ENCODE results near the gene PRKN. TPM values are rescaled to one million over a fixed set of nuclear protein-coding genes. Genes with fewer than 3 reads are reported as not detected.

Gene PRKN
- total RNA-seq, 1 experiment from 2014 or later = 0.46 TPM

GRCh38 chr6:161674930-161675682 lies 1052.5 kb downstream of the PRKN start:
- ATAC-seq = no peak
- ChIA-PET CTCF (no interaction called here), POLR2A (no interaction called here)
- in situ Hi-C loops (cut with HindIII; ENCODE audit: low pct_unique_long_range_greater_than_20kb, low sequenced_read_pairs) (no loop called here), intact Hi-C loops (cut with micrococcal nuclease; ENCODE audit: unreplicated experiment) (no loop called here)
- Histone ChIP-seq H3K4me1 (ENCODE audit: control insufficient read depth, insufficient read depth, low read length) (no peaks in the 10 kb centered on the region), H3K4me3 (ENCODE audit: low read depth in 2 of 2, low read length in 2 of 2) (no peak overlapping the region), H3K9me3 (ENCODE audit: control insufficient read depth, insufficient read depth, low read depth, low read length) (no peaks in the 10 kb centered on the region), H3K27me3 (ENCODE audit: control insufficient read depth, insufficient read depth, low read length) (no peaks in the 10 kb centered on the region), H3K36me3 (ENCODE audit: control insufficient read depth, insufficient read depth, low read length) (no peaks in the 10 kb centered on the region), H3K27ac (ENCODE audit: low read length) (no peak overlapping the region)
- no peak for DNase-seq (ENCODE audit: low read depth, low spot score)
- BruUV-seq (replicated peaks) = no TSS peak
- TF ChIP-seq TCF7L2 (IDR thresholded peaks at IDR 0.05; ENCODE audit: low read depth, low read length) = no peak

- no peak for ATAC-seq
- in situ Hi-C loops (cut with HindIII; ENCODE audit: low pct_unique_long_range_greater_than_20kb, low sequenced_read_pairs) (no loop called here), intact Hi-C loops (cut with micrococcal nuclease; ENCODE audit: unreplicated experiment) (no loop called here)
- Histone ChIP-seq H3K4me3 (ENCODE audit: low read depth in 2 of 2, low read length in 2 of 2) (no peak overlapping the region), H3K4me1 (ENCODE audit: control insufficient read depth, insufficient read depth, low read length) (no peaks in the 10 kb centered on the region), H3K9me3 (ENCODE audit: control insufficient read depth, insufficient read depth, low read depth, low read length) (no peaks in the 10 kb centered on the region), H3K27me3 (ENCODE audit: control insufficient read depth, insufficient read depth, low read length) (no peaks in the 10 kb centered on the region), H3K36me3 (ENCODE audit: control insufficient read depth, insufficient read depth, low read length) (no peaks in the 10 kb centered on the region), H3K27ac (ENCODE audit: low read length) (no peak overlapping the region)
- DNase-seq (ENCODE audit: low read depth, low spot score) = no peak
- POLR2A ChIA-PET = no interaction called here
- BruUV-seq (replicated peaks) = no TSS peak
- CTCF ChIA-PET = no interaction called here
- TF ChIP-seq POLR2AphosphoS5 (IDR thresholded peaks at IDR 0.05; ENCODE audit: low read depth, low read length) = no peak
- no peak for TF ChIP-seq TCF7L2 (IDR thresholded peaks at IDR 0.05; ENCODE audit: low read depth, low read length)
- TF ChIP-seq SIN3A (IDR thresholded peaks at IDR 0.05; ENCODE audit: borderline replicate concordance, insufficient read depth, low read depth, low read length) = no peak
Measured at GRCh38 chr6:161673026-161673425, 1054.5 kb downstream of the PRKN start.

GRCh38 chr6:161671117-161671516 lies 1056.4 kb downstream of the PRKN start:
- TF ChIP-seq TCF7L2 (IDR thresholded peaks at IDR 0.05; ENCODE audit: low read depth, low read length) (no peak), POLR2AphosphoS5 (IDR thresholded peaks at IDR 0.05; ENCODE audit: low read depth, low read length) (no peak), SIN3A (IDR thresholded peaks at IDR 0.05; ENCODE audit: borderline replicate concordance, insufficient read depth, low read depth, low read length) (no peak), CTCF (IDR thresholded peaks at IDR 0.05) (no peak), REST (IDR thresholded peaks at IDR 0.05; ENCODE audit: insufficient read depth in 1 of 2, low read depth in 2 of 2, low read length in 1 of 2) (no peak)
- in situ Hi-C loops (cut with HindIII; ENCODE audit: low pct_unique_long_range_greater_than_20kb, low sequenced_read_pairs) (no loop called here), intact Hi-C loops (cut with micrococcal nuclease; ENCODE audit: unreplicated experiment) (no loop called here)
- no peaks in the 10 kb centered on the region for H3K27me3 ChIP-seq (ENCODE audit: control insufficient read depth, insufficient read depth, low read length)
- H3K4me3 ChIP-seq (ENCODE audit: low read depth in 2 of 2, low read length in 2 of 2) = no peak overlapping the region
- DNase-seq (ENCODE audit: low read depth, low spot score) (no peak), ATAC-seq (no peak)
- H3K27ac ChIP-seq (ENCODE audit: low read length) = no peak overlapping the region
- no peaks in the 10 kb centered on the region for H3K4me1 ChIP-seq (ENCODE audit: control insufficient read depth, insufficient read depth, low read length)
- ChIA-PET POLR2A (no interaction called here), CTCF (no interaction called here)
- BruUV-seq (replicated peaks) = no TSS peak
- no peaks in the 10 kb centered on the region for H3K36me3 ChIP-seq (ENCODE audit: control insufficient read depth, insufficient read depth, low read length)
- H3K9me3 ChIP-seq (ENCODE audit: control insufficient read depth, insufficient read depth, low read depth, low read length) = no peaks in the 10 kb centered on the region
